Progenitor cell of endocrine pancreas (in vitro differentiated cells): Measurements from ENCODE around the gene GRAMD1B. TPM values are rescaled to one million over a fixed set of nuclear protein-coding genes. Genes with fewer than 3 reads are reported as not detected.
A peak's percentile ranks its signal among the peaks of the same experiment; 100 is the strongest.

ENCODE experiments used
- DNase-seq: peaks from one replicate; pipeline ENCODE4 v3.0.0; 2021; ENCODE audit warnings: low spot score; ENCODE audit not compliant: unreplicated experiment
- H3K27ac Mint-ChIP-seq: 2 replicates; pipeline ENCODE4 v1.8.0; 2021; ENCODE audit warnings: mild to moderate bottlenecking, moderate library complexity, mixed read lengths
- H3K27me3 Mint-ChIP-seq: 2 replicates; pipeline ENCODE4 v1.8.0; 2021; ENCODE audit warnings: mixed read lengths
- H3K36me3 Mint-ChIP-seq: 2 replicates; pipeline ENCODE4 v1.8.0; 2022; ENCODE audit warnings: mixed read lengths; ENCODE audit not compliant: insufficient read depth
- H3K4me1 Mint-ChIP-seq: 2 replicates; pipeline ENCODE4 v1.8.0; 2021; ENCODE audit warnings: low read depth, mixed read lengths
- H3K4me3 Mint-ChIP-seq: 2 replicates; pipeline ENCODE4 v1.8.0; 2021; ENCODE audit warnings: low read depth, mild to moderate bottlenecking, moderate library complexity, mixed read lengths
- H3K9me3 Mint-ChIP-seq: 2 replicates; pipeline ENCODE4 v1.8.0; 2021; ENCODE audit warnings: low read depth, mixed read lengths
- CTCF ChIP-seq: fragments of 200-600 bp; sonication (generic); IDR thresholded peaks from one replicate; pipeline ENCODE4 v1.5.0; 2021; ENCODE audit warnings: antibody characterized with exemption, mild to moderate bottlenecking; ENCODE audit not compliant: unreplicated experiment
- total RNA-seq: library from RNA; stranded (reverse); gene quantifications from 2 replicates; pipeline ENCODE4 v1.2.1, GENCODE V29; 2021

Gene GRAMD1B
- total RNA-seq, 1 donor from 2014 or later: 4.5 TPM

GRCh38 chr11:123578778-123579481, 148.9 kb downstream of the GRAMD1B start:
- no peaks in the 10 kb centered on the region for H3K36me3 Mint-ChIP-seq
- no peaks in the 10 kb centered on the region for H3K9me3 Mint-ChIP-seq
- H3K4me3 Mint-ChIP-seq: no peak overlapping the region
- no peak for TF ChIP-seq CTCF
- H3K4me1 Mint-ChIP-seq: peaks cover 7% of the 10 kb centered on the region
- H3K27me3 Mint-ChIP-seq: peaks cover 35% of the 10 kb centered on the region
- DNase-seq: no peak
- H3K27ac Mint-ChIP-seq: no peak overlapping the region

GRCh38 chr11:123579482-123579812, 149.4 kb downstream of the GRAMD1B start:
- Mint-ChIP-seq H3K27ac (no peak overlapping the region), H3K27me3 (peaks cover 30% of the 10 kb centered on the region), H3K4me1 (peaks cover 7% of the 10 kb centered on the region), H3K9me3 (no peaks in the 10 kb centered on the region), H3K4me3 (no peak overlapping the region), H3K36me3 (no peaks in the 10 kb centered on the region)
- DNase-seq: no peak
- TF ChIP-seq CTCF: no peak

- no peak for TF ChIP-seq CTCF
- Mint-ChIP-seq H3K36me3 (no peaks in the 10 kb centered on the region), H3K4me1 (peaks cover 10% of the 10 kb centered on the region), H3K27ac (peak overlapping the region; percentile 53), H3K27me3 (peaks cover 23% of the 10 kb centered on the region), H3K4me3 (no peak overlapping the region), H3K9me3 (no peaks in the 10 kb centered on the region)
- no peak for DNase-seq
These were observed 150.1 kb downstream of the GRAMD1B start for GRCh38 chr11:123580137-123580536.

GRCh38 chr11:123580557-123581275, 150.6 kb downstream of the GRAMD1B start:
- H3K36me3 Mint-ChIP-seq: no peaks in the 10 kb centered on the region
- peak; percentile 92 for TF ChIP-seq CTCF
- peak overlapping the region; percentile 53 for H3K27ac Mint-ChIP-seq
- H3K9me3 Mint-ChIP-seq: no peaks in the 10 kb centered on the region
- peaks cover 16% of the 10 kb centered on the region for H3K4me1 Mint-ChIP-seq
- peak; percentile 75 for DNase-seq
- H3K27me3 Mint-ChIP-seq: peaks cover 24% of the 10 kb centered on the region
- H3K4me3 Mint-ChIP-seq: peak overlapping the region; percentile 41

DNA sequence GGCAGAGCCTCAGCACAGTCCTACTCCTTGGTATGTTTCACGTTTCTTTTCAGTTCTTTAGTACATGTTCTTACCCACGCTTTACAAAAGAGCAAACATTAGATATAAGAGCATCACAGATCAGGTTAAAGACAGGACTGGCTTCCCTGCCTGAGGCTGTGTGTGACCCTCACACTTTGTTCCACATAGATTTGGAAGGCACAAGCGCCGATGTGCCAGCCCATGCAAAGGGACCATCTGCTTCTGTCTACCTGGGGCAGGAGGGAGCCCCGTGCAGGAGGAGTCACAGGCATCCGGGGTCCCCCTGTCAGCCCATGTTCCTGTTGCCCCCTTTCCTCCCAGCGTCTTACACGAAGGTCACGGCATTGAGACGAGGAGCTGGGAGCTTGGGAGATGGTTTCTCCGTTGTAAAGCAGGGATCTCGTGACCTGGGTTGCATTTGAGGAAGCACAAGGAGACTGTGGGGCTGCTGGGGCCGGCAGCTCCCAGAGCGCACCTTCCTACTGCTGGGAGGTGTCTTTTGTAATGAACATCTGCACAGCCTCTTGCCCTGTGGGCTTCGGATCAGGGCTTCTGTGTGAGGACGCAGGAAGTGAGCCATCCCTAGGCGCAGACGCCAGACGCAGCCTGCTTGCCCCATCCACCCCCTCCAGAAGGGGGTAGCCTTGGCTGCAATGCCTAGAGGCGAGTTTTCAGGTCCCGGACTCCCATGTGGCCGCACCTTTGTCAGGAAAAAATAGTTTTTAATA, 151.8 kb downstream of the GRAMD1B start:
- Mint-ChIP-seq H3K4me3 (no peak overlapping the region), H3K36me3 (no peaks in the 10 kb centered on the region), H3K27me3 (peaks cover 19% of the 10 kb centered on the region), H3K4me1 (peaks cover 27% of the 10 kb centered on the region), H3K27ac (no peak overlapping the region), H3K9me3 (no peaks in the 10 kb centered on the region)
- no peak for TF ChIP-seq CTCF
- no peak for DNase-seq
